Upper lobe of left lung (tissue), 6 donors: Measurements from ENCODE around the gene LARP4B. TPM values are rescaled to one million over a fixed set of nuclear protein-coding genes. Genes with fewer than 3 reads are reported as not detected.

Experiments used
- ATAC-seq, 2 donors: fragments of 200-7000 bp; cut with Tn5 transposase; one replicate each; pipeline ENCODE4 v1.9.1; 2022; ENCODE audit warnings: mild to moderate bottlenecking in 2 of 2, moderate library complexity in 2 of 2; ENCODE audit not compliant: low FRiP score in 2 of 2
- DNase-seq, 2 donors: peaks; one replicate each; pipeline ENCODE4 v3.0.0-alpha.2; 2019 to 2020
- H3K27ac ChIP-seq, 4 donors: fragments of 200-600 bp; sonication (generic); one replicate each; pipeline ENCODE4 v1.5.1; 2016 to 2019
- H3K27me3 ChIP-seq, 4 donors: fragments of 200-600 bp; sonication (generic); one replicate each; pipeline ENCODE4 v1.5.1; 2017 to 2019
- H3K36me3 ChIP-seq, 4 donors: fragments of 200-600 bp; sonication (generic); one replicate each; pipeline ENCODE4 v1.5.1; 2016 to 2019
- H3K4me1 ChIP-seq, 4 donors: fragments of 200-600 bp; sonication (generic); one replicate each; pipeline ENCODE4 v1.5.1; 2018 to 2019
- H3K4me3 ChIP-seq, 4 donors: fragments of 200-600 bp; sonication (generic); one replicate each; pipeline ENCODE4 v1.5.1; 2017 to 2019; ENCODE audit warnings: mild to moderate bottlenecking in 2 of 4, moderate library complexity in 1 of 4
- H3K9me3 ChIP-seq, 4 donors: fragments of 200-600 bp; sonication (generic); one replicate each; pipeline ENCODE4 v1.5.1; 2018 to 2019
- EP300 ChIP-seq, 4 donors: sonication (generic); formaldehyde crosslinking; IDR thresholded peaks; one replicate each; pipeline ENCODE4 v1.5.1; 2017; ENCODE audit warnings: antibody characterized with exemption in 4 of 4, control low read depth in 2 of 4
- POLR2A ChIP-seq, 4 donors: fragments of 450-650 bp; IDR thresholded peaks; one replicate each; pipeline ENCODE4 v1.5.1; 2016 to 2017; ENCODE audit warnings: antibody characterized with exemption in 4 of 4, mild to moderate bottlenecking in 2 of 4
- POLR2AphosphoS5 ChIP-seq, 2 donors: sonication (generic); formaldehyde crosslinking; IDR thresholded peaks; one replicate each; pipeline ENCODE4 v1.5.1; 2017; ENCODE audit warnings: antibody characterized with exemption in 2 of 2
- WGBS, 2 donors: methylation state at CpG; one replicate each; pipeline ENCODE4 v1.1.5; 2017 to 2018; 5-methylcytosine and 5-hydroxymethylcytosine counted together
- total RNA-seq, 6 donors: library from RNA; depleted of rRNA in 4 of 6; stranded (reverse); fragments of >200 nt in 4 of 6; gene quantifications; one replicate each; pipeline versions ENCODE4 v1.1.0 to v1.2.1, GENCODE V29; 2016 to 2021
- TF ChIP-seq, protein P1 (sequence below), 6 experiments: fragments of 450-650 bp in 4 of 6; fragments of 200-600 bp in 2 of 6; sonication (generic) in 2 of 6; IDR thresholded peaks; one replicate each; pipeline ENCODE4 v1.5.1; 2016 to 2019; ENCODE audit warnings: antibody characterized with exemption in 6 of 6
- donor health status: DM: no; HTN: no; CAD: no; lungs with moderate emphysema.
- donor health status: DM: no; HTN: yes; CAD: no; lungs with severe emphysema.

The LARP4B gene
- total RNA-seq, 6 donors from 2014 or later = 106 to 154 (median 139) TPM

DNA sequence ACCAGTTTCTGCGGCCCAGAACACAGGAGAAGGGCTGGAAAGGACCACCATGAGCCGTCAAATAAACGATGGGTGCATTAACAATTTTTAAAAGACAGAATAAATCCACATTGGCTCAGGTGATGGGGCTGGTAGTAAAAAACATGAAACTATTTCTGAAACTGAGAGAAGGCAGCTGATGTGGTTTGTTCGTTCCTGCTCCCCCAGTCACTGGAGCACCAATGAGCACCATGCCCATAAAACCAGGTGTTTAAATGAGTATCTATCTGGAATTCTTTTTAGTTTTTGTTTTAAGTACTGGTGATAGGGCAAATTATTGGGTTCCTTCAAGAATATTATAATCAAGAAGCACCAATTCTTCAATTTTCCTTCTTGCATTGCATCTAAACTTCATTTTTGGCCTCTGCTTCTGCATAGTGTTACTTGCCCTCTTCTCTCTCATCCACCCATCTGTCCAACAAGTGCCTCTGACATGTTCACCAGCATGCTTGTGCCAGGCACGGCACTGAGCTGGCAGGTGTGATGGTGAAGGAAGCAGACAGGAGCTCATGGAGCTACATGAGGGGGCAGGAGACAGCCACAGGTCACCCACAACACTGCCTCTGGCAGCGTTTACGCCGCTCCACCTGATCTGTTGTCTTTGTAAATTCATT lies 65.5 kb downstream of the LARP4B start:
- WGBS, 2 donors = 95 to 98% methylated on average over 8 of the region's 8 CpGs
- Histone ChIP-seq H3K4me1 (peaks cover 0 to 29% (median 6%) of the 10 kb centered on the region in 4 donors), H3K27ac (no peak overlapping the region), H3K4me3 (no peak overlapping the region), H3K9me3 (no peaks in the 10 kb centered on the region), H3K27me3 (no peaks in the 10 kb centered on the region), H3K36me3 (peaks cover 8 to 40% (median 24%) of the 10 kb centered on the region in 4 donors)
- ATAC-seq = no peak
- TF ChIP-seq POLR2A (IDR thresholded peaks at IDR 0.05) (no peak), EP300 (IDR thresholded peaks at IDR 0.05) (no peak), POLR2AphosphoS5 (IDR thresholded peaks at IDR 0.05) (no peak)
- TF ChIP-seq, protein P1, sequence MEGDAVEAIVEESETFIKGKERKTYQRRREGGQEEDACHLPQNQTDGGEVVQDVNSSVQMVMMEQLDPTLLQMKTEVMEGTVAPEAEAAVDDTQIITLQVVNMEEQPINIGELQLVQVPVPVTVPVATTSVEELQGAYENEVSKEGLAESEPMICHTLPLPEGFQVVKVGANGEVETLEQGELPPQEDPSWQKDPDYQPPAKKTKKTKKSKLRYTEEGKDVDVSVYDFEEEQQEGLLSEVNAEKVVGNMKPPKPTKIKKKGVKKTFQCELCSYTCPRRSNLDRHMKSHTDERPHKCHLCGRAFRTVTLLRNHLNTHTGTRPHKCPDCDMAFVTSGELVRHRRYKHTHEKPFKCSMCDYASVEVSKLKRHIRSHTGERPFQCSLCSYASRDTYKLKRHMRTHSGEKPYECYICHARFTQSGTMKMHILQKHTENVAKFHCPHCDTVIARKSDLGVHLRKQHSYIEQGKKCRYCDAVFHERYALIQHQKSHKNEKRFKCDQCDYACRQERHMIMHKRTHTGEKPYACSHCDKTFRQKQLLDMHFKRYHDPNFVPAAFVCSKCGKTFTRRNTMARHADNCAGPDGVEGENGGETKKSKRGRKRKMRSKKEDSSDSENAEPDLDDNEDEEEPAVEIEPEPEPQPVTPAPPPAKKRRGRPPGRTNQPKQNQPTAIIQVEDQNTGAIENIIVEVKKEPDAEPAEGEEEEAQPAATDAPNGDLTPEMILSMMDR (IDR thresholded peaks at IDR 0.05) = no peak
- no peak for DNase-seq

DNA sequence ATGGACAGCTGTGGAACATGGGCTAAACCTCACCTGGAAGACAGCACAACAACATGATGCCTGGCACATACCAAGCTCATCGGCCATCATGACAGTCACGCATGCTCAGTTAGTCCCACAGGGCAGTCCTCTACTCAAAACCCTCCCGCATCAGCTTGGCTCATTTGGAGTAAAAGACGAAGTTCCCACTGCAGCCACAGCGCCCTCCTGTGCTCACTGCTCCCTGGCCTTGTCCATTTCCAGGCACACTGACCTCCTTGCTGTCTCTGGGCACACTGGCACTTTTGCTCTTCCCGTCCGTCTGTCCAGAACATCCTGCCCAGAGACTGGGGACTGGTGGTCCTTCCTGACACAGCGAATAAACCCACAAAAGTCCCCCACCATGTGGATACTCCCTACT lies 66.2 kb downstream of the LARP4B start:
- DNase-seq (no peak), ATAC-seq (no peak)
- H3K36me3 ChIP-seq = peaks cover 8 to 45% (median 31%) of the 10 kb centered on the region in 4 donors
- no peaks in the 10 kb centered on the region for H3K9me3 ChIP-seq
- WGBS, 2 donors = 96 to 97% methylated on average over 8 of the region's 8 CpGs
- TF ChIP-seq POLR2A (IDR thresholded peaks at IDR 0.05) (no peak), EP300 (IDR thresholded peaks at IDR 0.05) (no peak), POLR2AphosphoS5 (IDR thresholded peaks at IDR 0.05) (no peak)
- TF ChIP-seq, protein P1 (IDR thresholded peaks at IDR 0.05) = no peak
- no peak overlapping the region for H3K27ac ChIP-seq
- no peaks in the 10 kb centered on the region for H3K27me3 ChIP-seq
- peaks cover 0 to 21% (median 3%) of the 10 kb centered on the region in 4 donors for H3K4me1 ChIP-seq
- H3K4me3 ChIP-seq = no peak overlapping the region

DNA sequence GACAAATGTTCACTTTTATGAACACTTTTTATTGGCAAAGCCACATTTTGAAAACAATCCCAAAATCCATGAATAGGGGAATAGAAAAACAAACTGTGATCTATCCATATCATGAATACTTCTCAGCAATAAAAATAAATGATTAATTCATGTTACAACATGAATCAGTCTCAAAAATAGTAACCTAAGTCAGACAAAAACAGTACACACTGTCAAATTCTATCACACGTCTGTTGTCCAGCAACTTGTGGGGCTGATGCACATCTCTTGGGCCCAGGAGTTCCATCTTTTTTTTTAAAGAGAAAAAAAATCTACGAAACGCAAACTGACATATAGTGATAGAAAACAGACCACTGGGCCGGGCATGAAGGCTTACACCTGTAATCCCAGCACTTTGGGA lies 71.0 kb downstream of the LARP4B start:
- WGBS, 2 donors = 98 to 100% methylated on average over 4 of the region's 4 CpGs
- TF ChIP-seq POLR2AphosphoS5 (IDR thresholded peaks at IDR 0.05) (no peak), POLR2A (IDR thresholded peaks at IDR 0.05) (no peak), EP300 (IDR thresholded peaks at IDR 0.05) (no peak)
- TF ChIP-seq, protein P1 (IDR thresholded peaks at IDR 0.05) = no peak
- no peak overlapping the region for H3K27ac ChIP-seq
- no peak overlapping the region for H3K4me3 ChIP-seq
- no peaks in the 10 kb centered on the region for H3K27me3 ChIP-seq
- H3K4me1 ChIP-seq = no peaks in the 10 kb centered on the region
- H3K9me3 ChIP-seq = no peaks in the 10 kb centered on the region
- no peak for DNase-seq
- peaks cover 8 to 64% (median 34%) of the 10 kb centered on the region in 4 donors for H3K36me3 ChIP-seq
- ATAC-seq = no peak

DNA sequence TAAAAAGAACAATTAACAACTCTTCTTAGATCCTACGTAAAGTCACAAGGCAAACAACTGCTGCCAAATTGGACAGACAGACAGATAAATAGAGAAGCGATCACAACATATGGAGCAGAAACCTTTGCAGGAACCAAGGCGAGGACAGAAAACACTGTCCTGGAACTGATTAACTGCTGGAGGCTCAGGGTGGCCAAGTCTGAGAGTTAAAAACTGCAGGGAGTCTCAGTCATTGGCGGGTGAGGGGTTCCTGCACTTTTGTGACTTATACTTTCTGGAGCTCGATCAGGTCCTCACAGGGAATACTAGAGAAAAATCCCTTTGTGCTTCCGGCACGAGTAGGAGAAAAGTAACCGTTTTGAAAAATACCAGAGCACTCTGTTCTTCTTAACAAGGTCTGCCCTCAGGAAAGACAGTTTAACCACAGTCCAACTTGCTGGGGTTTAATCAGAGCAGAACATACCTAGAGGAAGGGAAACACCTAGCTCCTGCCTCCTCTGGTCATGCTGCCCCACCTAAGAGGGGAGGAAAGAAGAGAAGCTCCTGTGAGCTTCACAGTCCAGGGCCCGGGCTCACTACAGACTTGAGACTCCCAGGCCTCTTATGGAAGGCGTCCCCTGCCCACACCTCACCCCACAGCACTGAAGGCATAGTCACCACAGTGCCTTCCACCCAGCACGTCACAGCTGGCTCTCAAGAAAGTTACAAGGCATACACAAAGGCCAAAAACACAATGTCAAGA lies 74.9 kb downstream of the LARP4B start:
- peak in 1 of 2 donors; percentile 43 for ATAC-seq
- H3K4me3 ChIP-seq = no peak overlapping the region
- no peaks in the 10 kb centered on the region for H3K9me3 ChIP-seq
- H3K27ac ChIP-seq = no peak overlapping the region
- H3K36me3 ChIP-seq = peaks cover 0 to 49% (median 16%) of the 10 kb centered on the region in 4 donors
- DNase-seq = no peak
- WGBS, 2 donors = 72 to 78% methylated on average over 11 of the region's 11 CpGs
- H3K4me1 ChIP-seq = peaks cover 0 to 2% (median 0%) of the 10 kb centered on the region in 4 donors
- no peak for TF ChIP-seq EP300 (IDR thresholded peaks at IDR 0.05)
- TF ChIP-seq, protein P1 (IDR thresholded peaks at IDR 0.05) = no peak
- no peak for TF ChIP-seq POLR2AphosphoS5 (IDR thresholded peaks at IDR 0.05)
- TF ChIP-seq POLR2A (IDR thresholded peaks at IDR 0.05) = no peak
- no peaks in the 10 kb centered on the region for H3K27me3 ChIP-seq
